D721Med (cell line): Measurements from ENCODE around the gene RMND5B.

Source experiments
- DNase-seq: peaks from one replicate; pipeline ENCODE4 v3.0.0; 2011; ENCODE audit warnings: low spot score; ENCODE audit not compliant: insufficient read length
- FAIRE-seq: peaks from 2 replicates; lab custom pipeline; 2011; peaks lifted over from hg19 to GRCh38; lab: Jason Lieb, UNC
- TF ChIP-seq, protein P1 (sequence below): IDR thresholded peaks from 2 replicates; pipeline ENCODE4 v1.5.1; 2012; ENCODE audit warnings: mild to moderate bottlenecking, control low read depth; ENCODE audit not compliant: insufficient read depth; ENCODE audit errors: missing control alignments

RMND5B gene

GRCh38 chr5:178107756-178108310, 23.0 kb upstream of the RMND5B start:
- TF ChIP-seq, protein P1, sequence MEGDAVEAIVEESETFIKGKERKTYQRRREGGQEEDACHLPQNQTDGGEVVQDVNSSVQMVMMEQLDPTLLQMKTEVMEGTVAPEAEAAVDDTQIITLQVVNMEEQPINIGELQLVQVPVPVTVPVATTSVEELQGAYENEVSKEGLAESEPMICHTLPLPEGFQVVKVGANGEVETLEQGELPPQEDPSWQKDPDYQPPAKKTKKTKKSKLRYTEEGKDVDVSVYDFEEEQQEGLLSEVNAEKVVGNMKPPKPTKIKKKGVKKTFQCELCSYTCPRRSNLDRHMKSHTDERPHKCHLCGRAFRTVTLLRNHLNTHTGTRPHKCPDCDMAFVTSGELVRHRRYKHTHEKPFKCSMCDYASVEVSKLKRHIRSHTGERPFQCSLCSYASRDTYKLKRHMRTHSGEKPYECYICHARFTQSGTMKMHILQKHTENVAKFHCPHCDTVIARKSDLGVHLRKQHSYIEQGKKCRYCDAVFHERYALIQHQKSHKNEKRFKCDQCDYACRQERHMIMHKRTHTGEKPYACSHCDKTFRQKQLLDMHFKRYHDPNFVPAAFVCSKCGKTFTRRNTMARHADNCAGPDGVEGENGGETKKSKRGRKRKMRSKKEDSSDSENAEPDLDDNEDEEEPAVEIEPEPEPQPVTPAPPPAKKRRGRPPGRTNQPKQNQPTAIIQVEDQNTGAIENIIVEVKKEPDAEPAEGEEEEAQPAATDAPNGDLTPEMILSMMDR, result no peak
- no peak for FAIRE-seq
- DNase-seq, result no peak

DNA sequence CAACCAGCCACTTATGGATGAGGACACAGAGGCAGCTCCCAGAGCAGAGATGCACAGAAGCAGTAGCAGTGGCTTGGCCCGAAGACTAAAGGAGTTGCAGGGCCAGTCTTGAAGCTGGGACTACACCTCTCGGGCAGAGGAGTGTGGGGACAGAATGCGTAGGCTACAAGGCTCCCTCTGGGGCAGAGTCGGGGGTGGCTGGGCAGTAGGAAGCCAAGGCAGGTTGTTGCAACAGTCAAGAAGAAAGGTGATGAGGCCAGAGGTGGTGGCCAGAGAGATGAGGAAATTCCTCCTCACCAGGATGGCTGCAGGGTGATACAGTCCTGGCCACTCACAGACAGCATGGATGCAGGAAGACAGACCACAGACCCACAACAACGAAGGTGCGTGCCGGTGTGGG, 22.4 kb upstream of the RMND5B start:
- FAIRE-seq, result no peak
- no peak for DNase-seq
- TF ChIP-seq, protein P1, result no peak

DNA sequence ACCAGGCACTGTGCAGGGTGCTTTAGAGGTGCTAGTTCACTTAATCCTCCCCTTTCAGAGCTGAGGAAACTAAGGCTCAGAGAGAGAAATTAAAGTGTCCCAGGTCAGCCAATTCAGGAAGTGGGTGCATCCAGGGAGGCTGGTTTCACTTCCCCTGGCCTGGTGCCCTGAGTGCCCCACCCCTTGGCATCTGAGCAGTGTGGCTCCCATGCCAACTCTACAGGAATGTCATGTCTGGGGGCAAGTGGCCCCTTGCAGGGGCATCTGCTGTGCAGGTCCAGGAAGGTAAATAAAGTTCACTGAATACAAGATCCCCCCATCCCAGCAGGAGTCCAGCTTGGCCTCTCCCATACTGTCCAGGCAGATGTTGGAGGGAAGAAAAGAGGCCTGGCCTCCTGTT, 21.8 kb upstream of the RMND5B start:
- no peak for FAIRE-seq
- TF ChIP-seq, protein P1, result no peak
- no peak for DNase-seq

DNA sequence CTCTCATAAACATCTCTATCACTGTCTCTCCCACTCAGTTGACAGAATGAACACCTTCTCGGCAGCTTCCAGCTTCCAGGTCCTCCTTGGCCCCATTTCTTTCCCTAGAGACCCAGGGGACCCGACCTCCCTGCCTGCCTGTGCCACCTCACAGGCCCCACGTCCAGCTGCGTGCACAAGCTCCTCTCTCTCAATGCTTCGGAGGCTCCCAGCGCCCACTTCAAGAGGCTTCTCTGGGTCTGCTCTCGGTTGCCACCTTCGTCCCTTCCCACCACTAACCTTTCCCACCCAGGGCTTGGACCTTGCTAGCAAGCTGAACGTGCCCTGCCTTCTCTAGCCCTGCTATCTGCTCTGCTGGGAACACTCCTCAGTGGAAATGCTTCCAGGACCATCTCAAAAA, 20.3 kb upstream of the RMND5B start:
- no peak for FAIRE-seq
- DNase-seq, result no peak
- TF ChIP-seq, protein P1, result no peak

- no peak for FAIRE-seq
- TF ChIP-seq, protein P1, result no peak
- no peak for DNase-seq
Observed at GRCh38 chr5:178111925-178112324, 18.9 kb upstream of the RMND5B start.

- no peak for DNase-seq
- no peak for FAIRE-seq
- TF ChIP-seq, protein P1, result no peak
Observed at GRCh38 chr5:178112545-178112944, 18.3 kb upstream of the RMND5B start.

GRCh38 chr5:178113141-178113787, 17.6 kb upstream of the RMND5B start, which contains the start of gene N4BP3:
Gene N4BP3, plus strand, starts transcription at chr5:178113532. Its CDS starts 6,052 bp downstream, at chr5:178119584.
- FAIRE-seq (no peak), DNase-seq (peak; percentile 77)
- TF ChIP-seq, protein P1, result no peak
